HG03135 (cell line): ENCODE results near the gene E2F7.
A peak's percentile ranks its signal among the peaks of the same experiment; 100 is the strongest.

Experiments
- ATAC-seq: cut with Tn5 transposase; IDR thresholded peaks from one replicate; pipeline ENCODE4 v1.9.1; 2021; ENCODE audit warnings: mild to moderate bottlenecking, moderate library complexity; ENCODE audit not compliant: unreplicated experiment

Gene E2F7

GRCh38 chr12:77025782-77026314 lies 39.5 kb downstream of the E2F7 start:
- ATAC-seq, result no peak

- no peak for ATAC-seq
Measured at GRCh38 chr12:77023501-77023900, 41.9 kb downstream of the E2F7 start.

GRCh38 chr12:77019920-77020319 lies 45.4 kb downstream of the E2F7 start:
- ATAC-seq, result no peak

GRCh38 chr12:77016606-77017005 lies 48.8 kb downstream of the E2F7 start:
- no peak for ATAC-seq

GRCh38 chr12:77013091-77013490 lies 52.3 kb downstream of the E2F7 start:
- ATAC-seq, result no peak

- ATAC-seq, result peak; percentile 95
Measured at GRCh38 chr12:77010691-77011548, 54.4 kb downstream of the E2F7 start.

GRCh38 chr12:77007476-77007875 lies 57.9 kb downstream of the E2F7 start:
- no peak for ATAC-seq

- ATAC-seq, result no peak
Measured at GRCh38 chr12:77005611-77006098, 59.7 kb downstream of the E2F7 start.

- no peak for ATAC-seq
Measured at GRCh38 chr12:77003914-77004313, 61.5 kb downstream of the E2F7 start.

GRCh38 chr12:77003246-77003645 lies 62.1 kb downstream of the E2F7 start:
- no peak for ATAC-seq

- ATAC-seq, result no peak
Measured at GRCh38 chr12:77002382-77002781, 63.0 kb downstream of the E2F7 start.

- ATAC-seq, result no peak
Measured at GRCh38 chr12:77001276-77001675, 64.1 kb downstream of the E2F7 start.

- ATAC-seq, result no peak
Measured at GRCh38 chr12:76998908-76999556, 66.3 kb downstream of the E2F7 start.

GRCh38 chr12:76998386-76998785 lies 67.0 kb downstream of the E2F7 start:
- ATAC-seq, result no peak

GRCh38 chr12:76997011-76997780 lies 68.2 kb downstream of the E2F7 start:
- no peak for ATAC-seq

GRCh38 chr12:76990716-76991115 lies 74.7 kb downstream of the E2F7 start:
- no peak for ATAC-seq

- no peak for ATAC-seq
Measured at GRCh38 chr12:76984566-76984965, 80.8 kb downstream of the E2F7 start.

GRCh38 chr12:76983420-76983819 lies 81.9 kb downstream of the E2F7 start:
- no peak for ATAC-seq

GRCh38 chr12:76980196-76980595 lies 85.2 kb downstream of the E2F7 start:
- no peak for ATAC-seq

GRCh38 chr12:76976777-76977382 lies 88.5 kb downstream of the E2F7 start:
- no peak for ATAC-seq
